Stimulated activated naive CD8-positive, alpha-beta T cell treated with anti-CD3 and anti-CD28 coated beads, Interleukin-15, Interleukin-2, amounts not matched to agents 100 ng/mL and 50 ng/mL, for 24 hours (primary cell): ENCODE results near the gene CHD1L.
"Not testable (repeated sequence)": the region's sequence is repeated elsewhere in the genome, so short reads cannot be mapped to it uniquely, and the experiment has no call there.

Experiments used
- H3K27ac Mint-ChIP-seq: one replicate; pipeline ENCODE4 v1.8.0; 2021; ENCODE audit warnings: mild to moderate bottlenecking, mixed read lengths
- H3K27me3 Mint-ChIP-seq: one replicate; pipeline ENCODE4 v1.8.0; 2021; ENCODE audit warnings: mixed read lengths
- H3K36me3 Mint-ChIP-seq: one replicate; pipeline ENCODE4 v1.8.0; 2021; ENCODE audit warnings: low read depth, mixed read lengths
- H3K4me1 Mint-ChIP-seq: one replicate; pipeline ENCODE4 v1.8.0; 2021; ENCODE audit warnings: low read depth, mixed read lengths
- H3K4me3 Mint-ChIP-seq: one replicate; pipeline ENCODE4 v1.8.0; 2021; ENCODE audit warnings: mild to moderate bottlenecking, mixed read lengths
- H3K9me3 Mint-ChIP-seq: one replicate; pipeline ENCODE4 v1.8.0; 2021; ENCODE audit warnings: mixed read lengths

The CHD1L gene

GRCh38 chr1:147273409-147274336 is 31.2 kb downstream of the CHD1L start:
- no peak overlapping the region for H3K4me3 Mint-ChIP-seq
- peaks cover 7% of the 10 kb centered on the region for H3K4me1 Mint-ChIP-seq
- H3K36me3 Mint-ChIP-seq = peaks cover 72% of the 10 kb centered on the region
- H3K27me3 Mint-ChIP-seq = no peaks in the 10 kb centered on the region
- no peaks in the 10 kb centered on the region for H3K9me3 Mint-ChIP-seq
- H3K27ac Mint-ChIP-seq = no peak overlapping the region

- Mint-ChIP-seq H3K27me3 (no peaks in the 10 kb centered on the region), H3K4me3 (no peak overlapping the region), H3K4me1 (no peaks in the 10 kb centered on the region)
Measured at GRCh38 chr1:147281950-147282349, 39.5 kb downstream of the CHD1L start.

GRCh38 chr1:147283011-147283410 is 40.5 kb downstream of the CHD1L start:
- Mint-ChIP-seq H3K4me1 (no peaks in the 10 kb centered on the region), H3K27me3 (no peaks in the 10 kb centered on the region)

More at GRCh38 chr1:147281950-147282349, 39.5 kb downstream of the CHD1L start:
- Mint-ChIP-seq H3K27ac (no peak overlapping the region), H3K36me3 (peaks cover 64% of the 10 kb centered on the region), H3K9me3 (no peaks in the 10 kb centered on the region)

GRCh38 chr1:147287133-147287865 is 44.8 kb downstream of the CHD1L start:
- Mint-ChIP-seq H3K4me1 (peaks cover 1% of the 10 kb centered on the region), H3K4me3 (no peak overlapping the region), H3K27me3 (no peaks in the 10 kb centered on the region), H3K9me3 (peaks cover 4% of the 10 kb centered on the region), H3K36me3 (peaks cover 98% of the 10 kb centered on the region), H3K27ac (no peak overlapping the region)

More at GRCh38 chr1:147283011-147283410, 40.5 kb downstream of the CHD1L start:
- H3K27ac Mint-ChIP-seq = no peak overlapping the region
- H3K9me3 Mint-ChIP-seq = no peaks in the 10 kb centered on the region
- H3K4me3 Mint-ChIP-seq = no peak overlapping the region
- H3K36me3 Mint-ChIP-seq = peaks cover 64% of the 10 kb centered on the region

- no peak overlapping the region for H3K27ac Mint-ChIP-seq
- peaks cover 98% of the 10 kb centered on the region for H3K36me3 Mint-ChIP-seq
- H3K9me3 Mint-ChIP-seq = peaks cover 14% of the 10 kb centered on the region
- H3K27me3 Mint-ChIP-seq = no peaks in the 10 kb centered on the region
- H3K4me3 Mint-ChIP-seq = no peak overlapping the region
- H3K4me1 Mint-ChIP-seq = peaks cover 5% of the 10 kb centered on the region
Measured at GRCh38 chr1:147292012-147292411, 49.5 kb downstream of the CHD1L start.

GRCh38 chr1:147292631-147293251 is 50.3 kb downstream of the CHD1L start:
- Mint-ChIP-seq H3K4me1 (peaks cover 5% of the 10 kb centered on the region), H3K9me3 (peaks cover 17% of the 10 kb centered on the region), H3K27me3 (no peaks in the 10 kb centered on the region), H3K4me3 (no peak overlapping the region), H3K36me3 (peaks cover 98% of the 10 kb centered on the region), H3K27ac (no peak overlapping the region)

- no peaks in the 10 kb centered on the region for H3K27me3 Mint-ChIP-seq
- H3K27ac Mint-ChIP-seq = no peak overlapping the region
Measured at GRCh38 chr1:147297438-147297837, 55.0 kb downstream of the CHD1L start.

GRCh38 chr1:147305803-147306202 is 63.3 kb downstream of the CHD1L start:
- H3K27me3 Mint-ChIP-seq, H3K4me1 Mint-ChIP-seq, H3K4me3 Mint-ChIP-seq, H3K27ac Mint-ChIP-seq: not testable (repeated sequence)
- peaks cover 19% of the 10 kb centered on the region for H3K36me3 Mint-ChIP-seq
- H3K9me3 Mint-ChIP-seq = peaks cover 58% of the 10 kb centered on the region

More at GRCh38 chr1:147297438-147297837, 55.0 kb downstream of the CHD1L start:
- H3K4me1 Mint-ChIP-seq = peaks cover 2% of the 10 kb centered on the region
- peaks cover 85% of the 10 kb centered on the region for H3K36me3 Mint-ChIP-seq
- peaks cover 44% of the 10 kb centered on the region for H3K9me3 Mint-ChIP-seq
- no peak overlapping the region for H3K4me3 Mint-ChIP-seq

GRCh38 chr1:147316968-147317367 is 74.5 kb downstream of the CHD1L start:
- Mint-ChIP-seq H3K27me3 (peaks cover 8% of the 10 kb centered on the region), H3K4me3 (no peak overlapping the region), H3K27ac (no peak overlapping the region), H3K36me3 (no peaks in the 10 kb centered on the region), H3K9me3 (no peaks in the 10 kb centered on the region), H3K4me1 (no peaks in the 10 kb centered on the region)

- H3K4me3 Mint-ChIP-seq, H3K9me3 Mint-ChIP-seq, H3K4me1 Mint-ChIP-seq, H3K27ac Mint-ChIP-seq, H3K36me3 Mint-ChIP-seq: not testable (repeated sequence)
- peaks cover 17% of the 10 kb centered on the region for H3K27me3 Mint-ChIP-seq
Measured at GRCh38 chr1:147326933-147327687, 84.6 kb downstream of the CHD1L start.

- Mint-ChIP-seq H3K27me3 (peaks cover 31% of the 10 kb centered on the region), H3K36me3 (no peaks in the 10 kb centered on the region), H3K9me3 (no peaks in the 10 kb centered on the region), H3K4me3 (no peak overlapping the region), H3K4me1 (no peaks in the 10 kb centered on the region), H3K27ac (no peak overlapping the region)
Measured at GRCh38 chr1:147334292-147334691, 91.8 kb downstream of the CHD1L start.

- H3K27me3 Mint-ChIP-seq = peaks cover 33% of the 10 kb centered on the region
- no peak overlapping the region for H3K27ac Mint-ChIP-seq
- H3K9me3 Mint-ChIP-seq = no peaks in the 10 kb centered on the region
- H3K4me1 Mint-ChIP-seq = no peaks in the 10 kb centered on the region
- no peak overlapping the region for H3K4me3 Mint-ChIP-seq
- no peaks in the 10 kb centered on the region for H3K36me3 Mint-ChIP-seq
Measured at GRCh38 chr1:147336291-147336690, 93.8 kb downstream of the CHD1L start.

- Mint-ChIP-seq H3K9me3 (no peaks in the 10 kb centered on the region), H3K27me3 (peaks cover 39% of the 10 kb centered on the region), H3K27ac (no peak overlapping the region), H3K36me3 (no peaks in the 10 kb centered on the region), H3K4me3 (no peak overlapping the region), H3K4me1 (no peaks in the 10 kb centered on the region)
Measured at GRCh38 chr1:147337040-147337630, 94.7 kb downstream of the CHD1L start.

GRCh38 chr1:147338571-147338970 is 96.1 kb downstream of the CHD1L start:
- Mint-ChIP-seq H3K27ac (no peak overlapping the region), H3K36me3 (no peaks in the 10 kb centered on the region), H3K27me3 (peaks cover 44% of the 10 kb centered on the region), H3K4me3 (no peak overlapping the region), H3K9me3 (no peaks in the 10 kb centered on the region), H3K4me1 (no peaks in the 10 kb centered on the region)
